OCI-LY3 (cell line): ENCODE results near the gene PKN2.

Source experiments
- CTCF ChIP-seq: fragments of 200-600, 300-600 bp; sonication (generic); IDR thresholded peaks from 2 replicates; pipeline ENCODE4 v1.5.1; 2014; ENCODE audit warnings: antibody characterized with exemption, low read length, low read depth
- EZH2phosphoT487 ChIP-seq: fragments of 200-600 bp; shearing (Covaris generic); IDR thresholded peaks from 2 replicates; pipeline ENCODE4 v1.6.1; 2018; ENCODE audit warnings: antibody characterized with exemption, mixed run types, low read depth

DNA sequence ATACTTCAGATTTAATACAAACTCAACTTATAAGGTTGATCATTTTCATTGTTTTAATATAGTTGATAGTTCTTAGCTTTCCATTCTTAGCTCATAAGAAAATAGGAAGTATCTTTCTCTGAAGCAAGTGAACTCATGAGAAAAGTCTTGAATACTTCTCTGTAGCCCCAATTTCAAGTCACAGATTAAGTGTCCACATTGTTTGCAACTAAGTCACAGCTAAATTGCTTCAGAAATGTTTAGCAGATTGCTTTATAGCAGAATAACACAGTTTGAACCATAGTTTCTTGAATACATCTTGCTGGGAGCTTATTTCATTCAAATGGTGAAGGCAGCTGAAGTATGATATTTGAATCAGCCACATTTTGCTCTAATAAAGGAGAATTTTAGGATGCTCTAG lies 10.6 kb upstream of the PKN2 start:
- TF ChIP-seq CTCF (no peak), EZH2phosphoT487 (no peak)
